GM19463 (cell line): ENCODE data around the gene BEX2.

Experiments
- ATAC-seq: cut with Tn5 transposase; IDR thresholded peaks from one replicate; pipeline ENCODE4 v1.9.1; 2021; ENCODE audit warnings: mild to moderate bottlenecking, moderate library complexity; ENCODE audit not compliant: unreplicated experiment

BEX2 gene

DNA sequence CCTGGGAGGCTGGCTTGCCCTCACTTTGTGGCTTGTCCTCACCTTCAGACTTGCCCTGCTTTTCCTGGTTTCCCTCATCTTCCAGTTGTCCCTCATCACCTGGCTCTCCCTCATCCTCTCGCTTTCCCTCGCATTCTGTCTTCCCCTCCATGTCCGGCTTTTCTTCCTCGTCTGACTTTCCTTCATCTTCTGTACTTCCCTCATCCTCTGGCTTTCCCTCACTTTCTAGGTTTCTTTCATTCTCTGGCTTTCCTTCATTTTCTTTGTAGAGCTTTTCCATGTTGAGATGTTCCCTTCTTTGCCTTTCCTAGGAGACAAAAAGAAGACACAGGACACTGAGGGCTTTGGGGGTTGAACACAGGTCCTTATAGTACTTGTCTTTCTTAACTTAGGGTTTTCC is 36.5 kb downstream of the BEX2 start:
- no peak for ATAC-seq
